Activated CD4-positive, alpha-beta T cell treated with anti-CD3 and anti-CD28 coated beads, Interleukin-2, amount 10 ng/mL, durations not matched to agents 24 days and 14 days (primary cell): ENCODE measurements around the gene GTF3C6. TPM values are rescaled to one million over a fixed set of nuclear protein-coding genes. Genes with fewer than 3 reads are reported as not detected.
A peak's percentile ranks its signal among the peaks of the same experiment; 100 is the strongest.
"Not testable (repeated sequence)": the region's sequence is repeated elsewhere in the genome, so short reads cannot be mapped to it uniquely, and the experiment has no call there.

ENCODE experiments used
- DNase-seq: peaks from one replicate; pipeline ENCODE4 v3.0.0; 2022
- H3K27ac Mint-ChIP-seq: one replicate; pipeline ENCODE4 v1.8.0; 2022; ENCODE audit warnings: mild to moderate bottlenecking, mixed read lengths
- H3K27me3 Mint-ChIP-seq: one replicate; pipeline ENCODE4 v1.8.0; 2022; ENCODE audit warnings: mixed read lengths
- H3K36me3 Mint-ChIP-seq: one replicate; pipeline ENCODE4 v1.8.0; 2022; ENCODE audit warnings: low read depth, mild to moderate bottlenecking, mixed read lengths
- H3K4me1 Mint-ChIP-seq: one replicate; pipeline ENCODE4 v1.8.0; 2021; ENCODE audit warnings: mixed read lengths
- H3K4me3 Mint-ChIP-seq: one replicate; pipeline ENCODE4 v1.8.0; 2022; ENCODE audit warnings: mild to moderate bottlenecking, moderate library complexity, mixed read lengths
- H3K9me3 Mint-ChIP-seq: one replicate; pipeline ENCODE4 v1.8.0; 2021; ENCODE audit warnings: mixed read lengths
- intact Hi-C: fragments of 100-400 bp; cut with micrococcal nuclease; formaldehyde crosslinking; loops from one replicate; pipeline ENCODE4 v1.15.1; 2023
- total RNA-seq: library from RNA; stranded (reverse); gene quantifications from 2 replicates; pipeline ENCODE4 v1.2.3, GENCODE V29; 2022

Gene GTF3C6
- total RNA-seq, 1 donor from 2014 or later = 146 TPM

- H3K36me3 Mint-ChIP-seq = peaks cover 63% of the 10 kb centered on the region
- H3K9me3 Mint-ChIP-seq = no peaks in the 10 kb centered on the region
- no peak overlapping the region for H3K4me3 Mint-ChIP-seq
- peaks cover 7% of the 10 kb centered on the region for H3K4me1 Mint-ChIP-seq
- DNase-seq = no peak
- no peaks in the 10 kb centered on the region for H3K27me3 Mint-ChIP-seq
- peak overlapping the region; percentile 40 for H3K27ac Mint-ChIP-seq
- intact Hi-C loops = loop anchor here (2.0 kb wide), 2 partner anchors 317 to 471 kb away; no protein-coding TSS in a partner anchor
These were observed 41.2 kb downstream of the GTF3C6 start for GRCh38 chr6:110999634-111000270.

- Mint-ChIP-seq H3K27ac (no peak overlapping the region), H3K27me3 (no peaks in the 10 kb centered on the region), H3K4me3 (no peak overlapping the region), H3K9me3 (no peaks in the 10 kb centered on the region), H3K4me1 (peaks cover 6% of the 10 kb centered on the region), H3K36me3 (peaks cover 50% of the 10 kb centered on the region)
- intact Hi-C loops = no loop called here
- no peak for DNase-seq
These were observed 43.8 kb downstream of the GTF3C6 start for GRCh38 chr6:111002350-111002749.

- DNase-seq = peak; percentile 72
- Mint-ChIP-seq H3K36me3 (peaks cover 44% of the 10 kb centered on the region), H3K4me1 (peaks cover 4% of the 10 kb centered on the region), H3K4me3 (no peak overlapping the region), H3K9me3 (no peaks in the 10 kb centered on the region), H3K27me3 (no peaks in the 10 kb centered on the region), H3K27ac (peak overlapping the region; percentile 7)
- intact Hi-C loops = loop anchor here (1.0 kb wide), 1 partner anchor 199 kb away; no protein-coding TSS in a partner anchor
These were observed 53.0 kb downstream of the GTF3C6 start for GRCh38 chr6:111011360-111012142.

GRCh38 chr6:111012143-111012452 lies 53.6 kb downstream of the GTF3C6 start:
- Mint-ChIP-seq H3K36me3 (peaks cover 48% of the 10 kb centered on the region), H3K9me3 (no peaks in the 10 kb centered on the region), H3K27ac (no peak overlapping the region), H3K4me1 (peaks cover 4% of the 10 kb centered on the region), H3K4me3 (no peak overlapping the region), H3K27me3 (no peaks in the 10 kb centered on the region)
- no peak for DNase-seq
- intact Hi-C loops = no loop called here

GRCh38 chr6:111012520-111012919 lies 54.0 kb downstream of the GTF3C6 start:
- H3K27me3 Mint-ChIP-seq, H3K9me3 Mint-ChIP-seq, H3K4me1 Mint-ChIP-seq, DNase-seq, H3K27ac Mint-ChIP-seq, intact Hi-C loops, H3K4me3 Mint-ChIP-seq: not testable (repeated sequence)
- peaks cover 47% of the 10 kb centered on the region for H3K36me3 Mint-ChIP-seq

GRCh38 chr6:111013144-111013915 lies 54.8 kb downstream of the GTF3C6 start:
- Mint-ChIP-seq H3K4me1 (peaks cover 4% of the 10 kb centered on the region), H3K36me3 (peaks cover 51% of the 10 kb centered on the region), H3K9me3 (no peaks in the 10 kb centered on the region), H3K4me3 (no peak overlapping the region), H3K27ac (no peak overlapping the region), H3K27me3 (no peaks in the 10 kb centered on the region)
- no peak for DNase-seq
- intact Hi-C loops = no loop called here

GRCh38 chr6:111015389-111016124 lies 57.1 kb downstream of the GTF3C6 start:
- Mint-ChIP-seq H3K27me3 (no peaks in the 10 kb centered on the region), H3K4me3 (no peak overlapping the region), H3K9me3 (no peaks in the 10 kb centered on the region), H3K27ac (no peak overlapping the region), H3K36me3 (peaks cover 46% of the 10 kb centered on the region), H3K4me1 (peaks cover 4% of the 10 kb centered on the region)
- intact Hi-C loops = no loop called here
- no peak for DNase-seq

- H3K27ac Mint-ChIP-seq, H3K4me1 Mint-ChIP-seq, H3K4me3 Mint-ChIP-seq, H3K9me3 Mint-ChIP-seq, H3K27me3 Mint-ChIP-seq, DNase-seq, intact Hi-C loops: not testable (repeated sequence)
- peaks cover 40% of the 10 kb centered on the region for H3K36me3 Mint-ChIP-seq
These were observed 58.7 kb downstream of the GTF3C6 start for GRCh38 chr6:111017241-111017640.

Other genes with a start within 250 kb of the GTF3C6 start
- gene CDK19, start 143.2 kb upstream of the GTF3C6 start, total RNA-seq = 13.0 and 15.7 TPM in 2 replicates
- 108 and 113 TPM in 2 replicates for gene AMD1, start 83.9 kb upstream of the GTF3C6 start, total RNA-seq
- 68.5 and 70.4 TPM in 2 replicates for gene RPF2, start 23.3 kb downstream of the GTF3C6 start, total RNA-seq
- 4.2 and 5.1 TPM in 2 replicates for gene SLC16A10, start 128.8 kb downstream of the GTF3C6 start, total RNA-seq